HCT116 (cell line): ENCODE measurements around the gene SPTBN1. TPM values are rescaled to one million over a fixed set of nuclear protein-coding genes. Genes with fewer than 3 reads are reported as not detected.

Experiments used
- ATAC-seq: fragments of 200-7000 bp; cut with Tn5 transposase; 2 replicates; pipeline ENCODE4 v1.9.1; 2020; ENCODE audit warnings: mild to moderate bottlenecking, moderate library complexity
- BruUV-seq: library from RNA; stranded (reverse); fragments of 400-500 nt; replicated peaks from 2 replicates; lab custom pipeline; 2021; lab: Mats Ljungman, UMichigan
- CTCF ChIA-PET: fragments of 300-600 bp; sonication (Branson Sonifier 250); formaldehyde crosslinking; loops from one replicate; lab custom pipeline; 2021; ENCODE audit warnings: antibody characterized with exemption; lab: Charles Lee
- POLR2A ChIA-PET: fragments of 300-600, 350-600 bp; sonication (Branson Sonifier 250); formaldehyde crosslinking; loops from one replicate; lab custom pipeline; 2021; ENCODE audit warnings: antibody characterized with exemption; lab: Charles Lee
- RAD21 ChIA-PET, 2 experiments: fragments of 300-600 bp; sonication (Branson Sonifier 250); formaldehyde crosslinking; loops; one replicate each; lab custom pipeline; 2023; ENCODE audit warnings: low total read pairs in 2 of 2; ENCODE audit not compliant: uncharacterized antibody in 2 of 2, unreplicated experiment in 2 of 2, low non-redundant PET in 1 of 2; lab: Charles Lee
- DNase-seq: peaks from one replicate; pipeline ENCODE4 v3.0.0-alpha.2; 2010; ENCODE audit warnings: low read depth, low spot score
- H2AFZ ChIP-seq: fragments of 200-600 bp; shearing (Covaris generic), sonication (generic); 2 replicates; pipeline ENCODE4 v1.6.1; 2017; ENCODE audit warnings: low read depth, mixed run types, mixed read lengths, antibody characterized with exemption, low read length; ENCODE audit not compliant: poor library complexity, severe bottlenecking
- H3K27ac ChIP-seq: 2 replicates; pipeline ENCODE4 v1.5.1; 2012; ENCODE audit warnings: low read depth, low read length
- H3K27me3 ChIP-seq: fragments of 200-600 bp; sonication (generic); 2 replicates; pipeline ENCODE4 v1.6.1; 2016; ENCODE audit warnings: mixed run types, low read length, mixed read lengths; ENCODE audit not compliant: insufficient read depth
- H3K36me3 ChIP-seq, 2 experiments: fragments of 200-500 bp in 1 of 2; fragments of 200-600 bp in 1 of 2; sonication (Bioruptor generic) in 1 of 2; sonication (generic) in 1 of 2; 2 replicates each; pipeline versions ENCODE4 v1.5.1 to v1.6.1; 2014 to 2016; ENCODE audit warnings: low read length in 2 of 2, inconsistent platforms in 1 of 2, mixed read lengths in 1 of 2, mixed run types in 1 of 2; ENCODE audit not compliant: insufficient read depth in 2 of 2, control insufficient read depth in 1 of 2
- H3K4me1 ChIP-seq, 2 experiments: fragments of 200-600 bp in 1 of 2; sonication (generic) in 1 of 2; 2 replicates each; pipeline versions ENCODE4 v1.5.1 to v1.6.1; 2012 to 2017; ENCODE audit warnings: low read length in 2 of 2, inconsistent platforms in 1 of 2, mild to moderate bottlenecking in 1 of 2, mixed read lengths in 1 of 2, mixed run types in 1 of 2, moderate library complexity in 1 of 2; ENCODE audit not compliant: insufficient read depth in 2 of 2, control insufficient read depth in 1 of 2
- H3K4me2 ChIP-seq: fragments of 200-600 bp; sonication (generic); 2 replicates; pipeline ENCODE4 v1.6.1; 2017; ENCODE audit warnings: mixed run types, low read length, mixed read lengths
- H3K4me3 ChIP-seq, 2 experiments: fragments of 200-600 bp in 1 of 2; sonication (generic) in 1 of 2; replicated peaks in 1 of 2; 2 replicates each; pipeline ENCODE4 v1.5.1; 2011 to 2016; ENCODE audit warnings: low read length in 2 of 2, control low read depth in 1 of 2, low read depth in 1 of 2, mild to moderate bottlenecking in 1 of 2, mixed read lengths in 1 of 2, mixed run types in 1 of 2
- H3K79me2 ChIP-seq: fragments of 200-600 bp; sonication (generic); 2 replicates; pipeline ENCODE4 v1.6.1; 2017; ENCODE audit warnings: mild to moderate bottlenecking, mixed run types, low read length, moderate library complexity, mixed read lengths; ENCODE audit not compliant: insufficient read depth
- H3K9ac ChIP-seq: fragments of 200-600 bp; sonication (generic); 2 replicates; pipeline ENCODE4 v1.6.1; 2016; ENCODE audit warnings: low read length, mixed read lengths
- H3K9me2 ChIP-seq: fragments of 200-600 bp; sonication (generic), shearing (Covaris generic); 2 replicates; pipeline ENCODE4 v1.6.1; 2017; ENCODE audit warnings: mixed run types, mild to moderate bottlenecking, moderate library complexity; ENCODE audit not compliant: insufficient read depth
- H3K9me3 ChIP-seq, 2 experiments: fragments of 200-500 bp in 1 of 2; fragments of 200-600 bp in 1 of 2; sonication (Bioruptor generic) in 1 of 2; sonication (generic) in 1 of 2; 2 replicates each; pipeline ENCODE4 v1.6.1; 2014 to 2017; ENCODE audit warnings: low read length in 2 of 2, mixed read lengths in 2 of 2, inconsistent platforms in 1 of 2, low read depth in 1 of 2, mild to moderate bottlenecking in 1 of 2, mixed run types in 1 of 2, moderate library complexity in 1 of 2; ENCODE audit not compliant: control insufficient read depth in 1 of 2, insufficient read depth in 1 of 2
- H4K20me1 ChIP-seq: fragments of 200-600 bp; sonication (generic), shearing (Covaris generic); 2 replicates; pipeline ENCODE4 v1.6.1; 2017; ENCODE audit warnings: mixed run types, mild to moderate bottlenecking, moderate library complexity; ENCODE audit not compliant: insufficient read depth
- ATF3 ChIP-seq: IDR thresholded peaks from 2 replicates; pipeline ENCODE4 v1.6.1; 2012
- CBX3 ChIP-seq: IDR thresholded peaks from 2 replicates; pipeline ENCODE4 v1.6.1; 2012; ENCODE audit warnings: low read depth
- EGR1 ChIP-seq: IDR thresholded peaks from 2 replicates; pipeline ENCODE4 v1.6.1; 2012; ENCODE audit warnings: low read depth
- ELF1 ChIP-seq: IDR thresholded peaks from 2 replicates; pipeline ENCODE4 v1.6.1; 2012; ENCODE audit warnings: low read depth, borderline replicate concordance
- EZH2 ChIP-seq: fragments of 200-600 bp; sonication (generic); IDR thresholded peaks from 2 replicates; pipeline ENCODE4 v1.6.1; 2017; ENCODE audit warnings: antibody characterized with exemption, mixed run types
- EZH2phosphoT487 ChIP-seq: fragments of 200-600 bp; IDR thresholded peaks from 2 replicates; pipeline ENCODE4 v1.6.1; 2018; ENCODE audit warnings: antibody characterized with exemption, borderline replicate concordance
- FOSL1 ChIP-seq: IDR thresholded peaks from 2 replicates; pipeline ENCODE4 v1.6.1; 2012; ENCODE audit warnings: low read depth
- JUND ChIP-seq: IDR thresholded peaks from 2 replicates; pipeline ENCODE4 v1.6.1; 2012
- POLR2AphosphoS5 ChIP-seq: IDR thresholded peaks from 2 replicates; pipeline ENCODE4 v1.6.1; 2011; ENCODE audit warnings: mild to moderate bottlenecking, low read depth, low read length, moderate library complexity
- RAD21 ChIP-seq: IDR thresholded peaks from 2 replicates; pipeline ENCODE4 v1.6.1; 2012; ENCODE audit warnings: low read depth, mild to moderate bottlenecking
- REST ChIP-seq: IDR thresholded peaks from 2 replicates; pipeline ENCODE4 v1.6.1; 2012; ENCODE audit warnings: low read depth
- SIN3A ChIP-seq: IDR thresholded peaks from 2 replicates; pipeline ENCODE4 v1.6.1; 2012; ENCODE audit warnings: low read depth
- SP1 ChIP-seq: IDR thresholded peaks from 2 replicates; pipeline ENCODE4 v1.6.1; 2012; ENCODE audit warnings: low read depth
- SRF ChIP-seq: IDR thresholded peaks from 2 replicates; pipeline ENCODE4 v1.6.1; 2012; ENCODE audit warnings: low read depth
- TCF7L2 ChIP-seq: IDR thresholded peaks from 2 replicates; pipeline ENCODE4 v1.7.0; 2011; ENCODE audit warnings: borderline replicate concordance, inconsistent platforms; ENCODE audit not compliant: insufficient read depth, insufficient read length; ENCODE audit errors: extremely low read depth
- YY1 ChIP-seq: IDR thresholded peaks from 2 replicates; pipeline ENCODE4 v1.6.1; 2011; ENCODE audit warnings: low read length, low read depth, moderate library complexity, mild to moderate bottlenecking; ENCODE audit not compliant: insufficient replicate concordance; ENCODE audit errors: extremely low read depth
- ZNF274 ChIP-seq: fragments of 200-500 bp; sonication (Bioruptor generic); IDR thresholded peaks from 2 replicates; pipeline ENCODE4 v1.6.1; 2014; ENCODE audit warnings: mild to moderate bottlenecking, low read depth, low read length, inconsistent platforms
- intact Hi-C: fragments of 100-400 bp; cut with micrococcal nuclease; formaldehyde crosslinking; loops from 2 replicates; pipeline ENCODE4 v1.10.0; 2022
- total RNA-seq: library from RNA; stranded (reverse); gene quantifications from one replicate; pipeline ENCODE4 v1.2.1, GENCODE V29; 2021; ENCODE audit not compliant: unreplicated experiment
- TF ChIP-seq, protein P1 (sequence below): IDR thresholded peaks from 2 replicates; pipeline ENCODE4 v1.6.1; 2011; ENCODE audit warnings: mild to moderate bottlenecking, low read length, moderate library complexity; ENCODE audit not compliant: insufficient replicate concordance; ENCODE audit errors: extremely low read depth
- TF ChIP-seq, protein P2 (sequence below), 3 experiments: fragments of 200-600 bp in 1 of 3; sonication (generic) in 1 of 3; IDR thresholded peaks in 2 of 3; conservative IDR thresholded peaks in 1 of 3; 2 replicates each; pipeline ENCODE4 v1.5.1; 2012 to 2017; ENCODE audit warnings: low read depth in 2 of 3, low read length in 2 of 3, antibody characterized with exemption in 1 of 3, borderline replicate concordance in 1 of 3, control low read depth in 1 of 3, mild to moderate bottlenecking in 1 of 3, mixed read lengths in 1 of 3, mixed run types in 1 of 3, moderate library complexity in 1 of 3; ENCODE audit not compliant: insufficient read depth in 1 of 3

Gene SPTBN1
- total RNA-seq, 1 experiment from 2014 or later: 84.4 TPM

- ChIA-PET CTCF (no interaction called here), POLR2A (no interaction called here), RAD21 (no interaction called here)
- DNase-seq (no peak), ATAC-seq (no peak)
- Histone ChIP-seq H4K20me1 (no peaks in the 10 kb centered on the region), H3K4me3 (no peak overlapping the region), H3K4me1 (no peaks in the 10 kb centered on the region), H3K9ac (no peak overlapping the region), H3K9me3 (no peaks in the 10 kb centered on the region), H3K4me2 (no peak overlapping the region), H3K79me2 (peaks cover 13% of the 10 kb centered on the region), H2AFZ (no peak overlapping the region), H3K27ac (no peak overlapping the region), H3K27me3 (no peaks in the 10 kb centered on the region), H3K9me2 (no peaks in the 10 kb centered on the region), H3K36me3 (peaks cover 0 to 16% of the 10 kb centered on the region in 2 experiments; a peak in 3 of 4 replicates)
- no TSS peak for BruUV-seq
- intact Hi-C loops: no loop called here
- TF ChIP-seq ZNF274 (no peak), TCF7L2 (no peak), EZH2phosphoT487 (no peak), ELF1 (no peak), FOSL1 (no peak), EGR1 (no peak), SP1 (no peak), YY1 (no peak), POLR2AphosphoS5 (no peak), SIN3A (no peak), RAD21 (no peak), JUND (no peak), REST (no peak), EZH2 (no peak), ATF3 (no peak), SRF (no peak), CBX3 (no peak)
- TF ChIP-seq, protein P1, sequence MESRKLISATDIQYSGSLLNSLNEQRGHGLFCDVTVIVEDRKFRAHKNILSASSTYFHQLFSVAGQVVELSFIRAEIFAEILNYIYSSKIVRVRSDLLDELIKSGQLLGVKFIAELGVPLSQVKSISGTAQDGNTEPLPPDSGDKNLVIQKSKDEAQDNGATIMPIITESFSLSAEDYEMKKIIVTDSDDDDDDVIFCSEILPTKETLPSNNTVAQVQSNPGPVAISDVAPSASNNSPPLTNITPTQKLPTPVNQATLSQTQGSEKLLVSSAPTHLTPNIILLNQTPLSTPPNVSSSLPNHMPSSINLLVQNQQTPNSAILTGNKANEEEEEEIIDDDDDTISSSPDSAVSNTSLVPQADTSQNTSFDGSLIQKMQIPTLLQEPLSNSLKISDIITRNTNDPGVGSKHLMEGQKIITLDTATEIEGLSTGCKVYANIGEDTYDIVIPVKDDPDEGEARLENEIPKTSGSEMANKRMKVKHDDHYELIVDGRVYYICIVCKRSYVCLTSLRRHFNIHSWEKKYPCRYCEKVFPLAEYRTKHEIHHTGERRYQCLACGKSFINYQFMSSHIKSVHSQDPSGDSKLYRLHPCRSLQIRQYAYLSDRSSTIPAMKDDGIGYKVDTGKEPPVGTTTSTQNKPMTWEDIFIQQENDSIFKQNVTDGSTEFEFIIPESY: no peak
- TF ChIP-seq, protein P2, sequence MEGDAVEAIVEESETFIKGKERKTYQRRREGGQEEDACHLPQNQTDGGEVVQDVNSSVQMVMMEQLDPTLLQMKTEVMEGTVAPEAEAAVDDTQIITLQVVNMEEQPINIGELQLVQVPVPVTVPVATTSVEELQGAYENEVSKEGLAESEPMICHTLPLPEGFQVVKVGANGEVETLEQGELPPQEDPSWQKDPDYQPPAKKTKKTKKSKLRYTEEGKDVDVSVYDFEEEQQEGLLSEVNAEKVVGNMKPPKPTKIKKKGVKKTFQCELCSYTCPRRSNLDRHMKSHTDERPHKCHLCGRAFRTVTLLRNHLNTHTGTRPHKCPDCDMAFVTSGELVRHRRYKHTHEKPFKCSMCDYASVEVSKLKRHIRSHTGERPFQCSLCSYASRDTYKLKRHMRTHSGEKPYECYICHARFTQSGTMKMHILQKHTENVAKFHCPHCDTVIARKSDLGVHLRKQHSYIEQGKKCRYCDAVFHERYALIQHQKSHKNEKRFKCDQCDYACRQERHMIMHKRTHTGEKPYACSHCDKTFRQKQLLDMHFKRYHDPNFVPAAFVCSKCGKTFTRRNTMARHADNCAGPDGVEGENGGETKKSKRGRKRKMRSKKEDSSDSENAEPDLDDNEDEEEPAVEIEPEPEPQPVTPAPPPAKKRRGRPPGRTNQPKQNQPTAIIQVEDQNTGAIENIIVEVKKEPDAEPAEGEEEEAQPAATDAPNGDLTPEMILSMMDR (IDR thresholded peaks at IDR 0.05 in 2 of 3, conservative IDR thresholded peaks at IDR 0.05 in 1 of 3; ENCODE audit: borderline replicate concordance in 1 of 3, insufficient read depth in 1 of 3, low read depth in 2 of 3, low read length in 2 of 3): no peak
Observed at GRCh38 chr2:54615832-54616534, 159.9 kb downstream of the SPTBN1 start.
